Right forelimb (tissue), 1 donor: ENCODE results near the gene NUMBL.
"Not testable (repeated sequence)": the region's sequence is repeated elsewhere in the genome, so short reads cannot be mapped to it uniquely, and the experiment has no call there.

ENCODE experiments used
- DNase-seq: peaks from one replicate; pipeline ENCODE4 v3.0.0-alpha.2; 2018

Gene NUMBL

DNA sequence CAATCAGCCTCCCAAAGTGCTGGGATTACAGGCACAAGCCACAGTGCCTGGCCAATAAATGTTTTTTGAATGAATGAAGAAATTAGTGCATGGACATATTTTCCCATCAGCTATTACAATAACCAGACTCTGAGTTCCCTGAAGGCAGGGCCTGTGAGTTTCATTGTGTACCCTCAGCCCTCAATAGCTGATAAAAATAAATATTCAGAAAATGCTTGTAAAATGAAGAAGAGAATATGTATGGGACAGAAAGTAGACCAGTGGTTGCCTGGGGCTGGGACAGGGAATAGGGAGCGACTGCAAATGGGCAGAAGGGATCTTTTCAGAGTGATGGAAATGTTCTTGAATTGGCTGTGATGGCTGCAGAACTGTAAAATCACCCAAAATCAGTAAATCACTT, 28.8 kb downstream of the NUMBL start:
- DNase-seq: no peak

GRCh38 chr19:40659566-40659965, 30.9 kb downstream of the NUMBL start:
- no peak for DNase-seq

DNA sequence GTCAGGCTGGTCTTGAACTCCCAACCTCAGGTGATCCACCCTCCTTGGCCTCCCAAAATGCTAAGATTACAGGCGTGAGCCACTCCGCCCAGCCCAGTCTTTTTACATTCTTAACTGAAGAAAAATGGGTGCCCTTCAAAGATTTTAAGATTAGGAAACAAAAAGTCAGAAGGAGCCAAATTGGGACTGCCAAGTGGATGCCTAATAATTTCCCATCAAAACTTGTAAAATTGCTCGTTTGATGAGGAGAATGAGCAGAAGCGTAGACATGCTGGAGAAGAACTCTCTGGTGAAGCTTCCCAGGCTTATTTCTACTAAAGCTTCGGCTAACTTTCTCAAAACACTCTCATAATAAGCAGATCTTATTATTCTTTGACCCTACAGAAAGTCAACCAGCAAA, 31.3 kb downstream of the NUMBL start:
- no peak for DNase-seq

GRCh38 chr19:40658031-40658430, 32.4 kb downstream of the NUMBL start:
- DNase-seq: no peak

DNA sequence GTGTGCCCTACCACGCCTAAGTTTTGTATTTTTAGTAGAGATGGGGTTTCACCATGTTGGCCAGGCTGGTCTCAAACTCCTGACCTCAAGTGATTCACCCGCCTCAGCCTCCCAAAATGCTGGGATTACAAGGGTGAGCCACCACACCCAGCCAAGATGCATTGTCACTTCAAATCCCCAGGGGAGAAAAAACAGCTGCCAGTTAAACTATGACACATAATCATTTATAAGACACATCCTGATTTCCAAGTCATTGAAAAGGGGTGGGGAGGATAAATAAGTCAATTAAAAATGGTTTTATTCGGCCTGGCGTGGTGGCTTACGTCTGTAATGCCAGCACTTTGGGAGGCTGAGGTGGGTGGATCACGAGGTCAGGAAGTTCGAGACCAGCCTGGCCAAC, 34.8 kb downstream of the NUMBL start:
- not testable (repeated sequence) for DNase-seq

- not testable (repeated sequence) for DNase-seq
These were observed 38.1 kb downstream of the NUMBL start for GRCh38 chr19:40652303-40652702.

- no peak for DNase-seq
These were observed 39.6 kb downstream of the NUMBL start for GRCh38 chr19:40650749-40651305.

GRCh38 chr19:40649903-40650675, 40.4 kb downstream of the NUMBL start:
- DNase-seq: not testable (repeated sequence)

GRCh38 chr19:40646743-40647254, 43.7 kb downstream of the NUMBL start:
- DNase-seq: no peak

- DNase-seq: no peak
These were observed 47.6 kb downstream of the NUMBL start for GRCh38 chr19:40642757-40643305.

DNA sequence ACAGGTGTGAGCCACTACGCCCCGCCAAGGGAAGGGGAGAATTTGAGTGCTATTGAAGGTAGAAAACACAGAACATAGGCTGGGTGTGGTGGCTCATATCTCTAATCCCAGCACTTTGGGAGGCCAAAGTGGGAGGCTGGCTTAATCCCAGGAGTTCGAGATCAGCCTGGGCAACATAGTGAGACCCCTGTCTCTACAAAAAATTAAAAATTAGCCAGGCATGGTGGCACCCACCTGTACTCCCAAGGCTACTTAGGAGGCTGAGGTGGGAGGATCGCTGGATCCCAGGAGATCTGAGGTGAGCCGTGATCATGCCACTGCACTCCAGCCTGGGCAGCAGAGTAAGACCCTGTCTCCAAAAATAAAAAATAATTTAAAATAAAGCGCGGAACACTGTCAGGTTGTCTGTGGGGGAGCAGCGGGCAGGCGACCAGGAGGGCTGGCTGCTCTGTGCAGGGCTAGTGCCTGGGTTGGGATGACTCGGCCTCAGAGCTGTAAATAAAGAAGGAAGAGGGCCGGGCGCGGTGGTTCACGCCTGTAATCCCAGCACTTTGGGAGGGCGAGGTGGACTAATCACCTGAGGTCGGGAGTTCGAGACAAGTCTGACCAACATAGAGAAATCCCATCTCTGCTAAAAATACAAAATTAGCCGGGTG, 48.3 kb downstream of the NUMBL start:
- DNase-seq: no peak

GRCh38 chr19:40641281-40641680, 49.2 kb downstream of the NUMBL start:
- DNase-seq: no peak

DNA sequence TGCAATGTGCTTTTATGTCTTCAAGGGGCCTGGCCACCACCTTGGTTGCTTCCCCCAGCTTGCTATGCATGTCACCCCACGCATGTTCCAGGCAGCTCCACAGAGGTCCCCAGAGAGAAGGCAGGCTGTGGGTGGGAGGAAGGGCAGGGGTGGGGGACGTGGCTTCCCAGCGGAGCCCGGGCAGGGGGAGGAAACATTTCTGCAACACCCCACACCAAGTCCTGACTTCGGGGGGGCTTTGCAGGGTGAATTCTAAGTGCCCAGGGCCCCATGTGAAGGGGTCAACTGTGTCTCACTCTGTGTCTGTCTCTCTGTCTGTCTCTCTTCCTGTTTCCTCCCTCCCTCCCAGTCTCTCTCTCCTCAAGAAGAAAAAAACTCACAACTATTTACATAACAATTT, 49.7 kb downstream of the NUMBL start:
- DNase-seq: no peak

GRCh38 chr19:40639638-40639982, 50.8 kb downstream of the NUMBL start:
- no peak for DNase-seq

DNA sequence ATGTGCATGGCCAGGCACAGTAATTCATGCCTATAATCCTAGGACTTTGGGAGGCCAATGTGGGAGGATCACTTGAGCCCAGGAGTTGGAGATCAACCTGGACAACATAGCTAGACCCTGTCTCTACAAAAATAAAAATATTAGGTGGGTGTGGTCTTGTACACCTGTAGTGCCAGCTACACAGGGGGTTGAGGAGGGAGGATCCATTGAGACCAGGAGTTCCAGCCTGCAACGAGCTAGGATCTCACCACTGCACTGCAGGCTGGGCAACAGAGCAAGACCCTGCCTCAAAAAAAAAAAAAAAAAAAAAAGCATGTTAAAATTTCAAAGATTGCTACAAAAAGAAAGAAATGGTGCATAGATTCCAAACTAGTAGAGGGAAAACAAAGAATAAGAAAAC, 52.1 kb downstream of the NUMBL start:
- no peak for DNase-seq

DNA sequence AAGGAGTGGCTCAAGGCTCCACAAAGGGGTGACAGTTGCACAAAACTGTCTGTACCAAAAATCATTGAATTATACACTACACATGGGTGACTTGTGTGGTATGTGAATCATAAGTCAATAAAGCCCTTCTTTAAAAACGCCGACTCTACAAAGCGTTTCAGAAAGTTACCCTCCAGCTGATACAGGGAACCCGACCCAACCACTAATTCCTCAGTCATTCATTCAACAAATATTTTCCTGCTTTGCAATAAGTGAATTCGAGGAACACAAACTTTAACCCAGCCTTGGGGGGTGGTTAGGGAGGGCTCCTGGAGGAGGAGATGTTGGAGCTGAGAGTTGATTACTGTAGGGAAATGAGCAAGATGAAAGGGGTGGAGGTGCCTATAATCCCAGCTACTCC, 57.2 kb downstream of the NUMBL start:
- DNase-seq: no peak

DNA sequence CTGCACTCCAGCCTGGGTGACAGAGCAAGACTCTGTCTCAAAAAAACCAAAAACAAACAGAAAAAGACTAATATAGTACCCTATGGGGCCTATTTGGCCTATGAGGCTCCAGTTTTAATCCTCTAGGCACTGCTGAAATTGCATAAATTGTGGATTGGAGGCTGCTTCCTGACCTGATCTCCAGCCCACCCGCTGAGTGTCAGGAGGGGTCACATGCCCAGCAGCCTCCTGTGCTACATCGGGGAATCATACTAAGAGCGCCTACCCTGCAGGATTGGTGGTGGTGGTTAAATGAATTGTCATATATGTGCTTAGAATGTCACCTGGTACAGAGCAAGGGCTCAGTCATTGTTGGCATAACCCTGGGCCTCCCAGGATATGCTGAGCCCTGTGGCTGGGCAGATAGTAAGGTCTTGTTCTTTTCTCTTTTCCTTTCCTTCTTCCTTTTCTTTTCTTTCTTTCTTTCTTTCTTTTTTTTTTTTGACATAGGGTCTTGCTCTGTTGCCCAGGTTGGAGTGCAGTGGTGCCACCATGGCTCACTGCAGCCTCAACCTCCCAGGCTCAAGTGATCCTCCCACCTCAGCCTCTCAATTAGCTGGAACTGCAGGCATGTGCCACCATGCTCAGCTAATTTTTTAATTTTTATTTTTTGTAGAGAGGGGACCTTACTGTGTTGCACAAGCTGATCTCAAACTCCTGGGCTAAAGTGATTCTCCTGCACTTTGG, 58.0 kb downstream of the NUMBL start:
- no peak for DNase-seq

GRCh38 chr19:40630571-40631160, 59.8 kb downstream of the NUMBL start:
- DNase-seq: no peak

- DNase-seq: no peak
These were observed 61.1 kb downstream of the NUMBL start for GRCh38 chr19:40629346-40629745.

GRCh38 chr19:40627486-40628279, 62.8 kb downstream of the NUMBL start:
- DNase-seq: no peak

GRCh38 chr19:40626918-40627317, 63.5 kb downstream of the NUMBL start:
- DNase-seq: no peak
